Measurements from ENCODE around the gene ACHE. TPM values are rescaled to one million over a fixed set of nuclear protein-coding genes. Genes with fewer than 3 reads are reported as not detected.

ACHE gene
- total RNA-seq, 1 donor from 2014 or later, result 0.16 TPM

GRCh38 chr7:100888988-100889750, 6.5 kb downstream of the ACHE start, which contains the start of gene UFSP1:
UFSP1 (minus strand) TSS chr7:100889715; CDS start chr7:100889271, 444 bp downstream.
- peaks cover 21% of the 10 kb centered on the region for H3K27me3 Mint-ChIP-seq
- no peak for TF ChIP-seq CTCF (IDR thresholded peaks at IDR 0.05)
- DNase-seq, result no peak
- peaks cover 54% of the 10 kb centered on the region for H3K4me1 Mint-ChIP-seq
- POLR2A ChIA-PET, result interaction anchor here (0.5 to 7.3 kb wide), 27 partner anchors 16 to 1514 kb away, joined by 3 to 254 read pairs (median 5); partner anchors contain the start of genes AP4M1, FBXO24, LRCH4 and MCM7
- CTCF ChIA-PET, result interaction anchor here (0.8 to 1.5 kb wide), 9 partner anchors 9 to 303 kb away, joined by 3 to 8 read pairs (median 4); partner anchors contain the start of genes POP7, SLC12A9 and SRRT
- no peak for ATAC-seq (ENCODE audit: low read depth)
- peak within 1 kb of the TSS; percentile 87 for H3K4me3 Mint-ChIP-seq
- intact Hi-C loops (cut with micrococcal nuclease), result loop anchor here (2.0 to 5.0 kb wide), 2 partner anchors 276 to 807 kb away; partner anchors contain the start of genes VGF and ZNF3
- peaks cover 2% of the 10 kb centered on the region for H3K9me3 Mint-ChIP-seq
- peaks cover 45% of the 10 kb centered on the region for H3K36me3 Mint-ChIP-seq (ENCODE audit: low read depth)
- peak within 1 kb of the TSS; percentile 91 for H3K27ac Mint-ChIP-seq

- no peak for TF ChIP-seq CTCF (IDR thresholded peaks at IDR 0.05)
- intact Hi-C loops (cut with micrococcal nuclease), result loop anchor here (2.0 to 5.0 kb wide), 2 partner anchors 276 to 806 kb away; partner anchors contain the start of genes VGF and ZNF3
- DNase-seq (no peak), ATAC-seq (ENCODE audit: low read depth) (no peak)
- POLR2A ChIA-PET, result interaction anchor here (1.0 to 7.3 kb wide), 5 partner anchors 15 to 806 kb away, joined by 3 to 254 read pairs (median 6); partner anchors contain the start of genes GIGYF1 and SRRT
- Mint-ChIP-seq H3K27ac (peak overlapping the region; percentile 91), H3K27me3 (peaks cover 18% of the 10 kb centered on the region), H3K9me3 (peaks cover 2% of the 10 kb centered on the region), H3K36me3 (ENCODE audit: low read depth) (peaks cover 52% of the 10 kb centered on the region), H3K4me3 (peak overlapping the region; percentile 87), H3K4me1 (peaks cover 53% of the 10 kb centered on the region)
- CTCF ChIA-PET, result interaction anchor here (0.6 kb wide), 1 partner anchor 37 kb away, joined by 3 read pairs; no protein-coding TSS in a partner anchor
Observed at GRCh38 chr7:100888291-100888987, 7.2 kb downstream of the ACHE start.

- DNase-seq, result peak; percentile 59
- Mint-ChIP-seq H3K4me3 (peak overlapping the region; percentile 87), H3K27ac (peak overlapping the region; percentile 91), H3K4me1 (peaks cover 53% of the 10 kb centered on the region), H3K36me3 (ENCODE audit: low read depth) (peaks cover 58% of the 10 kb centered on the region), H3K9me3 (peaks cover 2% of the 10 kb centered on the region), H3K27me3 (peaks cover 14% of the 10 kb centered on the region)
- peak; percentile 59 for ATAC-seq (ENCODE audit: low read depth)
- intact Hi-C loops (cut with micrococcal nuclease), result loop anchor here (1.0 to 5.0 kb wide), 6 partner anchors 8 to 805 kb away; partner anchors contain the start of genes ACHE, SLC12A9, SRRT and VGF
- TF ChIP-seq CTCF (IDR thresholded peaks at IDR 0.05), result no peak
- POLR2A ChIA-PET, result interaction anchor here (0.8 to 7.3 kb wide), 7 partner anchors 14 to 806 kb away, joined by 3 to 254 read pairs (median 4); partner anchors contain the start of genes FBXO24, GIGYF1, SLC12A9 and SRRT
- CTCF ChIA-PET, result interaction anchor here (0.6 kb wide), 1 partner anchor 36 kb away, joined by 3 read pairs; no protein-coding TSS in a partner anchor
Observed at GRCh38 chr7:100887516-100888290, 8.0 kb downstream of the ACHE start.

GRCh38 chr7:100886936-100887515, 8.7 kb downstream of the ACHE start:
- POLR2A ChIA-PET, result interaction anchor here (0.6 to 7.3 kb wide), 7 partner anchors 14 to 805 kb away, joined by 3 to 254 read pairs (median 4); partner anchors contain the start of genes FBXO24, GIGYF1, SLC12A9 and SRRT

More at GRCh38 chr7:100886936-100887515, 8.7 kb downstream of the ACHE start:
- CTCF ChIA-PET, result no interaction called here
- DNase-seq (no peak), ATAC-seq (ENCODE audit: low read depth) (no peak)
- peak overlapping the region; percentile 87 for H3K4me3 Mint-ChIP-seq
- peaks cover 2% of the 10 kb centered on the region for H3K9me3 Mint-ChIP-seq
- peaks cover 53% of the 10 kb centered on the region for H3K4me1 Mint-ChIP-seq
- peaks cover 64% of the 10 kb centered on the region for H3K36me3 Mint-ChIP-seq (ENCODE audit: low read depth)
- H3K27me3 Mint-ChIP-seq, result peaks cover 9% of the 10 kb centered on the region
- H3K27ac Mint-ChIP-seq, result peak overlapping the region; percentile 91
- TF ChIP-seq CTCF (IDR thresholded peaks at IDR 0.05), result no peak
- intact Hi-C loops (cut with micrococcal nuclease), result loop anchor here (1.0 to 5.0 kb wide), 5 partner anchors 8 to 805 kb away; partner anchors contain the start of genes ACHE, SLC12A9, SRRT and ZNF3
